ENCODE data around the gene RFX2. TPM values are rescaled to one million over a fixed set of nuclear protein-coding genes. Genes with fewer than 3 reads are reported as not detected.

Gene RFX2
- total RNA-seq, 2 donors from 2014 or later: 10.5 to 11.5 TPM

DNA sequence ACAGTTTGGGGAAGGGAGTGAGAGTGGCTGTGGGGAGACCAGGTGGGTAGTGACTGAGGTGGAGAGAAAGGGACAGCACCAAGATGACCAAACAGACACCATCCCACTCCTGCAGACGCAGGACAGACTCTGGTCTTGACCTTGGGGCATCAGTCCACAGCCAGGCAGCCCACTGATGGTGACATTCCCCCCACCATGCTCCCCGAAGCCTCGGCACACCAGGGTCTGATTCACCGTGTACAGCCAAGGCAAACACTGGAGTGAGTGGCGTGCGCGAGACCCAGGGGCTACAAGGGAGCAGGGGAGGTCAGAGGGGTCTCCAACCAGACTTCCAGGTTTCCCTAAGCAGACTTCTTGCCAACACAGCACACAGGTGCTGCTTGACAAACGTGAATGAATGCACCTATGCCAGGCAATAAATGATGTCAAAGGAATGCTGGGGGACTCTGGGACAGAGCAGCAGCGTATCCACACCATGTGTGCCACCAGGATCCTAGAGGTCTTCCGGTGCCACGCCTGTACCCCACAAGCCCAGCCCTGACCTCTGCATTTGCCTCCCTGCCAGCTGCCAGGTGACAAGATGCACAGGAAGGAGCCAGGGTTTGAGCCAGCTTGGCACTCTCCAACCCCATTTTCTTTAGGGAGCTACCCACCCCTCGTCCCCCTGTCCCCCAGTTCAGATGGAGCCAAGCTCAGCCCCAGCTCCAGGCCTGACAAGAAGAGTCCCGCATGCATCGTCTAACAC is 150.9 kb downstream of the RFX2 start:
- ATAC-seq (no peak), DNase-seq (no peak)
- intact Hi-C loops (cut with DNase I): no loop called here

DNA sequence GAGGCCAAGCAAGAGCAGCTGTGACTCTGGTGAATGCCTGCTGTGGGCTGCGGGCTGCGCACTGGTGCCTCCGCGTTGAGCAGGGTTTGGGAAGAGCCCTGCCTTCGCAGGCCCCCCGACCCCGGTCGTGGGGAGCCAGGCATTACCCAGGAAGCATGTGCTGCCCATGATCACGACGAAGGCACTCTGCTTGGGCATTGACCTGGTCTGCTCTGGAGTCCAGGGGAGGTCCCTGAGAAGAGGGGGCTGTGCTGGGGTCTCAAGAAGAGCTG is 151.5 kb downstream of the RFX2 start:
- ATAC-seq: no peak
- intact Hi-C loops (cut with DNase I): no loop called here
- no peak for DNase-seq

DNA sequence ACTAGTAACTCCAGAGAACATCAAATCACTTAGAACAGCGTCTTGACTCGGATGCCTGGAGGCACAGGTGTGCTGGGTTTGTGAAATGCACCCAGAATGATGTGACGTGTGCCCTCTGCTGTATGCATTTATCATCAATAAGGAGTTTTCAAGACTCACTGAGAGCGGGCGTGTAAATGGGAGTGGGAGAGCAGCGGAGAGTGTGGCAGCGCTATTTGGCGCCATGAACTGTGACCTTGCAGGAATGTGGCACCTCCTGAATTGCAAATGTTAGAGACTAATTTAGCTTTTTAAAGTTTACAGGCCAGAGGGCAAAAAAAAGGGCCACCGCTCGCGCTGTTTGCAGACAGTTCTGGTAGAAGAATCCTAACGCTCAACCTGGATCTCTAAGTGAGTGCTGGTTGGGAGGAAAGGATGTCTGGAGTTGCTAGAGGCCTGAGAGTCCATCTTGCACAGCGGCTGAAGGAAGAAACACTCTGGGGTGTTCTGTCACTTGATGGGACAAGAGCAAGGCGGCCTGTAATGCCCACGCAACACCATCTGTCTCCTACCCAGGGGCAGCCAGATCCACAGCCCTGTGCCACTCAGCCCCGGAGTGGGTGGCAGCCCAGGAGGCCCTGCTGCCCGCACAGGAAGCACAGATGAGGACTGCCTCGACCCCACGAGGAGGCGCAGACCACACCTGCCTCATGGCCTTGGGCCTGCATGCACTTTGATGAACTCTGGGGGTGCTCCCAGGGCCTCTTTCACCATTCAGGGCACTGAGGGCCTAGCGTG is 152.0 kb downstream of the RFX2 start:
- intact Hi-C loops (cut with DNase I): no loop called here
- ATAC-seq (no peak), DNase-seq (no peak)

DNA sequence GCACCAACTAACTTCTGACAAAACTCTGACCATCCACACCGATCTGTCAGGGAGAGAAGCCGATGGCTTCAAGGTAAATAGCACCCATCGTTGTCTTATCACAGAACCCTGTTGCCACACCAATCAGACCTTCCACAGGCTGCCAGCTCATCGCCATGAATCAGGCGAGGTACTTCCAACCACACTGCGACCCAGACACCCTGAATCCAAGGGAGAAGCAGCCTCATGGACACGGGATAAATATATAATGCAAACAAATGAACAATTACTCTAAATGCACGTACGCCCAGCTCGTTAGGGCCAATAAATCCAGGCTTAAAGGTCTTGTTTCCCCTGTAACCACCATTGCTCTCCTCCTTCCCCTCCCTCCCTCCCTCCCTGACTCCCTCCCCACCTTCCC is 153.1 kb downstream of the RFX2 start:
- intact Hi-C loops (cut with DNase I): no loop called here
- DNase-seq: no peak

DNA sequence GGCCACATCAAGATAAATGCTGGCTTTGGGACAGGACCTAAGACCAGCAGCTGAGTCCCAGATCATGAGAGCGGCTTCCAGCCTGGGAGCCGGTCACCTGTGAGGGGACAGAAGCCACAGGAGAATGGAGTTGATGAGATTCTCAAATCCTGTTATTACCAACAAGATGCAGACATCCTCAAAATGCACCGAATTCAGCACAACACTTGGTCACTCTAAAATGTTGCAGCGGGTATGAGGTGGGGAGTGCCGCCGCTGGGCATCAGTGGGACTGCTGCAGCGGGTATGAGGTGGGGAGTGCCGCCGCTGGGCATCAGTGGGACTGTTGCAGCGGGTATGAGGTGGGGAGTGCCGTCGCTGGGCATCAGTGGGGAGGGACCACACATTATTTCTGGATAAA is 153.6 kb downstream of the RFX2 start:
- ATAC-seq: no peak
- intact Hi-C loops (cut with DNase I): no loop called here
- no peak for DNase-seq

More for the DNA sequence above, 153.1 kb downstream of the RFX2 start:
- ATAC-seq: no peak

DNA sequence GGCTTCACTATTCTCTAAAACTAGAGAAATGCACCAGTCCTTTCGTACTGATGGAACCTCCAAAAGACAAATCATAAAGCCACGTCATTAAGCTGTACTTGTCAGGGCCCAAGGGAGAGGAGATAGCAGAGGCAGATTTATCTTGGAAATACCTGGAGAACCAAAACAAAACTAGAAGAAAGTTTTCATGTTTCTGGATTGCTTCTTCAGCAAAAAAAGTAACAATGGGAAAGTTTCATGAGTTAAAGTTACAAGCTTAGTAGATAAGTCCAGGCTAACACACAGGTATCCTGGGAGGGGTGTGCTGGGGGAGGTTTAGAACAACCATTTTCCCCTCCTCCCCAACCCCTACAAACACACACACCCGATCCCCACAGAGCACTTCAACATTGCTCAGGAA is 154.0 kb downstream of the RFX2 start:
- ATAC-seq (no peak), DNase-seq (no peak)
- intact Hi-C loops (cut with DNase I): no loop called here

DNA sequence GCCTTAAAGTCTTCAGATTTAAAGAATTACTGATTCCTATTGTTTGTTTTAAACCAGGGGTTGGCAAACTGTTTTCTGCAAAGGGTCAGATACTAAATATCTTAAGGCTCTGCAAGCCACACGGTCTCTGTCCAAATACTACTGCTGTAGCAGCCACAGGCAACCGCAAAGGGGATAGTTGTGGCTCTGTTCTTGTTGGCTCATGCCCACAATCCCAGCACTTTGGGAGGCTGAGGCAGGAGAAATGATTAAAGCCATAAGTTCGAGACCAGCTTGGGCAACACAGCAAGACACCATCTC is 154.7 kb downstream of the RFX2 start:
- DNase-seq (no peak), ATAC-seq (no peak)
- intact Hi-C loops (cut with DNase I): no loop called here

DNA sequence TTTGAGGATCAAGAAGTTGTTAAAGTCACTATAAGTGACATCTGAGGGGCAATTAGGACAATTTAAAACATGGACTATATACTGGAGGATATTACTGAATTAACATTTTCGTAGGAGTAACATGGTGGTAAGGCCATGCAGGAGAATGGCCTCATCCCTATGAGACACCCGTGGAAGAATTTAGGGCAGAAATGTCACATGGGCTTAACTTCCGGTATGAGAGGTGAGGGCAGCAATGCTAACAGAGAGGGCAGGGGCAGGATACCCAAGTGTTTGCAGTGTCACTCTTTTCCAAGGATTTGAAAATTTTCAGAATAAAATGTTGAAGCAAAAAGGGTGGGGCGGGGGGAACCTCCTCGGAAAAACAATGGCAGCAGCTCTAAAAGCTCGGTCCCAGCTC is 156.0 kb downstream of the RFX2 start:
- ATAC-seq (no peak), DNase-seq (no peak)
- intact Hi-C loops (cut with DNase I): loop anchor here in 1 of 2 donors (5.0 kb wide), 1 partner anchor 42 kb away; the partner anchor contains the start of gene CAPS

DNA sequence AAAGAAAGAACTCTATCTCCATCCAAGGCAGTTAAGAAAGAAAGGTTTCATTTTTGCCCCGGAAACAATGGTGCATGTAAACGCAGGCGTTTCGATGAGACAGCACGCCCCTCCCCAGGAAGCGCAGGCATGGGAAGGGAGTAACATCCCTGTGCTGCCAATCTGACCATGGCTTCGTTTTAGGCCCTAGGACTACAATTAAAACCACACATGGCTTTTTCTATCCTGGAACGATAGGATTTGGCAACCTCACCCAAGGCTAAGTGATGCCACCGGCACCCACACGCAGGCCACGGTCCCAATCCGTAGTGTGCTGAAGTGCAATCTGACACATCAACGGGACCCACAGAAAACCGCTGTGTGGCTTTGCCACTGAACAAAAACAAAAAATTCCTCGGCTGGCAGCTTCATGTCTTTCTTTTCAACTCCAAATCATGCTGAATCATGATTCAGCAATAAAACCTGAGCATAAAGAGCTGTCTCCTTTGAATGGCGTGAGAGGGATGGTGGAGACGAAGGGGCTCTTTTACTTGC is 156.6 kb downstream of the RFX2 start:
- intact Hi-C loops (cut with DNase I): loop anchor here in 1 of 2 donors (5.0 kb wide), 1 partner anchor 41 kb away; the partner anchor contains the start of gene CAPS
- peak; percentile 3 to 14 for ATAC-seq
- DNase-seq: no peak

DNA sequence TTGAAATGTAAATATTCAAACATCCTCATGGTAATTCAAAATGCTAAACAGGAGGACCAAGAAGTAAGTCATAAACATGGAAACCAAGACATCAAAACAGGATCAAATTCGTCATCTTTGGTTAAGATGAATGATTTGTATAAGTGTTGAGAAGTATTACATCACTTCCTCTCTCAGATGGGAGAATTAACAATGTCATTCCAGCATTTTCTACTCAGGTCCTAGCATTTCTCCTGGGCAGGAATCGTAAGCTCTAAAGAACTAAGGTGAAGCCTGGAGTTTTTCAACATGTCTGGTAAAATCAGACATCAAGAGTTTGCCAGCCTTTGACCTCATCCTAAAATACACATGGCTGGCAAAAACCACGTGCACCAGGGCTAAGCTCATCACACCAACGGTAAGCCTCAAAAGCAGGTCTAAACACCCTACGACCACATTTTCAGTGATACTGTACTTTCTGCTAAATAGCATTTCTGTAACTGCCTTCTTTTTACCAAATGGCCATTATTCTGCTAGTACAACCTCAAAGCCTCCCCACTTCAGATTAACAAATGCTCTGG is 157.2 kb downstream of the RFX2 start:
- intact Hi-C loops (cut with DNase I): loop anchor here in 1 of 2 donors (5.0 kb wide), 1 partner anchor 41 kb away; the partner anchor contains the start of gene CAPS
- ATAC-seq (no peak), DNase-seq (no peak)

DNA sequence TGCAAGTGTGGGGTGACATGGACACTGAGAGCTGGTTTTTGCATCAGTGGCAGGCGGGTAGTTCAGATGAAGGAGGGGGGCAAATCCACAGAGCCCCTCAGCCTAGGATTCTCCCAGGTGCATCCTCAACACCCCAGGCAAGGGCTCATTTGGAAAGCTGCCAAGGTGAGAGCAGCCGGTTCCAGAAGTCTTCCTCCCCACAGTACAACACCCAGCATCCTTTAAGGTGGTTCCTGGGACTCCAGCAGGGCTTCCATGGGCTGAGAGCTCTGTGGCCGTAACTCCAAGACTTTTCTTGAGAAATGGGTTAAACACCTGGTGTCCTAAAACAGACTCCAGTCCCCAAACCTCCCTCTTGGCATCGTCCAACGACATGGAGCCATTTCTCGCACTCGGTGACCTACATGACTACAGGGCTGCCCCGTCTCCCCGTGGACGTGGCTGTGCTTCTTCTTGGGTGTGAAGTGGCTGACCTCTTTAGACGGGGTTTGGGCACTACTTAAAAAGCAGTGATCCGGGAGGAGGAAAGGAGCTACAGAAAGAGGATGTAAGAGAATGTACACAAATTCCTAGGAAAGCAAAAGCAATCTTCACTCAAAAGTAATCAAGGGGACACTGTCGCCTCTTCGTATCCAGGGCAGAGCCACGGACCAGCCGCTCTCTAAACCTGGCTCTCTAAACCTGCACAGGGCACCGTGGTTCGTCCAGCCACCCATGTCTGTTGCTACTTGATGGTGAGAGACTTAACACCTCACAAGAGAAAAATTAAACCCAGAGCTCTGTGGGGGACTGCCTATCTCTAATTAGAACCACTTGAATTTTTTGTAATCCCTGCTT is 157.9 kb downstream of the RFX2 start:
- ATAC-seq (no peak), DNase-seq (no peak)
- intact Hi-C loops (cut with DNase I): loop anchor here in 1 of 2 donors (5.0 kb wide), 1 partner anchor 40 kb away; the partner anchor contains the start of gene CAPS

DNA sequence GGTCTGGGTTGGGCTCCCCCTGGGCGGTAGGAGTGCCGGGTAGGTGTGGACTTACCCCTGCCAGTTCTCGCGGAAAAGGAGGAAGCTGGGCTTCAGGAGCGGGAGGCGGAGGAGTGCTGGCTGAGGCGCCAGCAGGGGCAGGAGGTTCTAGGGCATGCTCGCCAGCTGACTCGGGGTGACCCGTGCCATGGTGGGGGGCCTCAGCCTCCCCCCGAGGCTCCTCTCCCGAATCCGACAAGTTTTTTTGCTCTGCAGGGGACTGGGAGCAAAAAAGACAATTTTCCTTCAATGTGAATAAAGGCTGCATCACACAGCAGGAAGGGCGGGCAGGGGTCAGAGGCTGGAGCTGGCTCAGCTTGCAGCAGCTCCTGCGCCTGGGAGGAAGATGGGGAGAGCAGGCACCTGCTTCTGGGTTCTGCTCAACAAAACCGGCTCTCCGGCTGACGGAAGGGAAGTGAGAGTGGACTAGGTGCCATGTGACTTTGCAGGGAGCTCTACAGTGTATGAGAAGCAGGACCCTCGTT is 158.9 kb downstream of the RFX2 start:
- ATAC-seq (peak in 1 of 2 donors; percentile 25), DNase-seq (peak; percentile 36)
- intact Hi-C loops (cut with DNase I): loop anchor here in 1 of 2 donors (5.0 kb wide), 1 partner anchor 39 kb away; the partner anchor contains the start of gene CAPS

DNA sequence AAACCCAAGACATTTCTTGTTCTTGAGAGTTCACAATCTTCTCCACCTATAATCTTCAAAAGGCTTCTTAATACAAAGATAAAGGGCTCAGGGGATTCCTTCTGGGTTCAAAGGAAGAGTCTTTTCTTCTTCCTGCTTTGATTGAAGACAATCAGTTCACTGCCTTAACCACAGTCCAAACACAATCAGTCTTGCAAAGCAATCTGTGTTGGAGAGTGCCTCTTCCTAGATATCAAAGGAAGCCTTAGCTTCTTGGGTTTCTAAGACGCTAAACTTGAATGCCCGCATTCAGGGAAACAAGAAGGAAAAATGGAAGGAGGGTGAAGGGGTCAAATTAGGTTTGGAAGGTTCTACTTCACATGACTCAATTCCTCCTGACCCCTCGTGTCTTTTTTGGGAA is 159.6 kb downstream of the RFX2 start:
- ATAC-seq (no peak), DNase-seq (no peak)
- intact Hi-C loops (cut with DNase I): loop anchor here in 1 of 2 donors (5.0 kb wide), 1 partner anchor 38 kb away; the partner anchor contains the start of gene CAPS

DNA sequence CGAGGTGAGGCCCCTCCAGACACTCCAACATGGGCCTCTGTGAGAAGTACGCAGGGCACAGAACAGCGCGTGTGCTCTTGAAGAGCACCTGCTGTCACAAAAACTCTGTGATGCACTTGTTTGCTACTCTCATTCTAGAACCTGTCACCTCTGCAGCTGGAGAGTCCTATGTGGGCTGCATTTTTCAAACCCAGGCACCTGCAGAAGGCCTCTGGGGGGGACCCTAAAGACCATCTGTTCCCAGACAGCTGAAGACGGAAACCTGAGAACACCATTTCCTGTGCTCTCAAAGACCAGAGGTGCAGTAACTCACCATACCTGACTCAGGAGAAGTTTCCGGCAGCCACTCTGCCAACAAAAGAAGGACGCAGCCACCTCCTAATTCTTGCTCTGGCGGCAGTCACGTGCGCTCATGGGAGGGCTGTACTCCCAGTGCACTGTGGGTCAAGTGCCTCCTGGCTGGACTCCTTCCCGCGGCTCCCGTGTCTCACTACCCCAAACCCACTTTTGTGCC is 160.5 kb downstream of the RFX2 start:
- ATAC-seq (peak in 1 of 2 donors; percentile 8), DNase-seq (peak; percentile 38)
- intact Hi-C loops (cut with DNase I): loop anchor here in 1 of 2 donors (5.0 kb wide), 1 partner anchor 38 kb away; the partner anchor contains the start of gene CAPS

DNA sequence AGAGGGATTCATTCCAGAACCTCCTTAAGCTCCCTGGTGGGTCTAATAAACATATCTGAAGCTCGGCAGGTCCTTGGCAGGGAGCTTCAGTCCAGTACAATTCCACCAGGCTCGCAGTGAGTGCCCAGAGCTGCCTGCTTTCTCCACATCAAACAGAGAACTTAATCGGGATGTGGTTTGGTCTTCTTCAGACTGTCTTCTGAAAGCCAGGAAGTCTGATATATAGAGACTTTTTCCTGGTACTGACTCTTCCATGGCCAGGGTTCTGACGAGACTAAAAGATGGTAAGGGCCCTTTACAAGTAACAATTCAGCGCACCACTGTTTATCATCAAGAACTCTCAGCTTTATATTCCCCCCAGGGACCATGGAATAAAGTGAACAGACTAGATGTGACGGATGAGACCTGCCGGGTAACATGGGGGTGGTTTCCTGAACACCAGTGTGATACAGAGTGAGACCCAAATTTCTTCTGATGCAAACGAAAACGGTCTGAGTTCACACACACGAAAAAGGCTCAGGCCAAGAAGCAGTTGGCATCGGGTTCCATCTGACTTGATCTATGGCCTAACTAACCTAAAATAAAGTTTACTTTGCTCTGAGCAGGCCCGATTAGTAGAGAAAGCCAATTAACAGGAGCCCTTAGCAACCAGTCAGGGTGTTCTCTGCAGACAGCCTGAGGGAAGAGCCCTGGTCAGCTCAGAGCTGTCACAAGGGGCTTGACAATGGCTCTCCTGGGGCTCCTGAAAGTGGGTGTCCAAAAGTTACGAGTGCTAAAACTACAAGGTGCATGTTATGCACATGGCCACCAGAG is 161.3 kb downstream of the RFX2 start:
- DNase-seq (no peak), ATAC-seq (no peak)
- intact Hi-C loops (cut with DNase I): no loop called here

DNA sequence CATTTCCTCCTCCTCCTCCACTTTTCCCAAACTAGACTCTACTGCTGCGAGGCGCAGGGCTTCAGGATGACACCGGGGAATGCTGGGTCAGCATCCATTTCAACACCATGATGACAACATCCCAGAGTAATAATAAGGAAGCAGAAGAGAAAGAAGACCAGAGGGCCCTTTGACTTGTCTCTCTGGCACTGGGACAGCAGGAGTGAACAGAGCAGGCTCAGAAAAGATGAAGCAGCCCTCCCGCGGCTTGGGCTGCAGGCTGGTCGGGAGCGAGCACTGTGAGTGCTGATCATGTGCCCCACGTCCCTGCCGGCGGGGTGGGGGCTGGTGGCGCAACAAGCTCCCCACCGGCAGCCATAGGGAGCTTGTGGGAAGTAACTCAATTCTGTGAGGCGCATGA is 162.9 kb downstream of the RFX2 start:
- intact Hi-C loops (cut with DNase I): no loop called here
- peak; percentile 60 to 71 for ATAC-seq
- peak; percentile 75 for DNase-seq

DNA sequence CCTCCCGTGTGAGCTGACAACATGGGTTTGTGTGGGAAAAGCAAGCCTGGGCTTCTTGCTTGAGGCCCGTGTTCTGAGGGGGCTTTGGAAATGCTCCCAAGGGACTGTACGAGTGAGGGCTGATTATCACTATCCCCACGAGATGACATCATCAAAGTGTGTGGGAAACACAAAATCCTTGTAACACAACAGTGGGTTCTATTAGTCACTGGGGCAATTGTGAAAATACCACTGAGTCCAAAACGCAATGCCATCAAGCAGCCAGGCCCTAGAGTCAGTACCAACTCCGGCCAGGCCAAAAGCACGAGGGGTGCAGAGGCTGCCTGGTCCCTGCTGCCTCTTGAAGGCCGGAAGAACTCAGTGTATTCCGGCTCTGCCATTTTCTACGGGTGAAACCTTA is 166.7 kb downstream of the RFX2 start:
- intact Hi-C loops (cut with DNase I): no loop called here
- DNase-seq (no peak), ATAC-seq (no peak)
